ENCODE measurements around the gene FLNB.

FLNB gene

GRCh38 chr3:58105196-58105595 lies 97.0 kb downstream of the FLNB start:
- no peak for DNase-seq

GRCh38 chr3:58106061-58106460 lies 97.8 kb downstream of the FLNB start:
- DNase-seq: no peak

GRCh38 chr3:58106640-58107039 lies 98.4 kb downstream of the FLNB start:
- no peak for DNase-seq

DNA sequence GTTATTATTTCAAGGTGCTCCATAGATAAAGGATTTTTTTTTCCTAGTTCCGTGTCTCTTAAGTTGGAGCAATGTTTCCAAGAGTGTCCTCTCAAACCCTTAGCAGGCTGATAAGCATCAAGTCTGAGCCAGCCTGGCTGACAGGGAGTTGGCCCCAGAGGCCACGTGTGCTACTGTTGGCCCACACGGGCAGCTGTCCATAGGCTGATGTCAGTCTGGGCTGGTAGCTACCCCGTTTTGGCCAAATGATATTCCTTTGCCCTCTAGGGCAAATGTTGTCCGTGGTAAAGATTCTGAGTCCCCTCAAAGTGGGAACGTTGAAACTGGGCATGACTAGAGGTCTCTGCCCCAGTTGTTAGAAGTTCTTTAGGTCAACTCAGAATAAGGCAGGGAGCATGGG lies 99.4 kb downstream of the FLNB start:
- DNase-seq: no peak

DNA sequence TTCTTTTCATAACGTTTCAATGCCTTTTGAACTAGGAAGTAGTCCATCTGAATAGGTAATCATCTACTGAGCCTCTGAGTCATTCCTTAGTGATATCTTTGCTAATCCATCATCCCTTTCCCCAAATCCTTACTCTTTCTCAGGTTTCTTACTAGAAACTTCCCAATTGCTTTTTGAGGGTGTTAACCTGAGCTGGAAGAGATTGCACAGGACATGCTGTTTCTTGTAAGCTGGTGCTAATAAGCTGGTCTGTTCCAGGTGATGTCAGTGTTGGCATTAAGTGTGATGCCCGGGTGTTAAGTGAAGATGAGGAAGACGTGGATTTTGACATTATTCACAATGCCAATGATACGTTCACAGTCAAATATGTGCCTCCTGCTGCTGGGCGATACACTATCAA lies 101.5 kb downstream of the FLNB start:
- DNase-seq: no peak

GRCh38 chr3:58111513-58112184 lies 103.4 kb downstream of the FLNB start:
- no peak for DNase-seq

DNA sequence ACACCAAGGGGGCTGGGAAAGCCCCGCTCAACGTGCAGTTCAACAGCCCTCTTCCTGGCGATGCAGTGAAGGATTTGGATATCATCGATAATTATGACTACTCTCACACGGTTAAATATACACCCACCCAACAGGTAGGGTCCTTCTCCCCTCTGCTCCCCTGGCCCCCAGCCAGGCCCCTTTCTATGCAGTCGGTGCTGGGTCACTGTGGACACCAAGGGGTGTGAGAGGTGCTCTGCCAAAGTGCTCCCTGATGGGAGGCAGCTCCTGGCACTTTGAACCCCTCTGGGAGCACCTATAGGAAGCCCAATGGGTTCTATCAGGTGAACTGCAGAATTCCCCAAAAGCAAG lies 103.9 kb downstream of the FLNB start:
- no peak for DNase-seq

DNA sequence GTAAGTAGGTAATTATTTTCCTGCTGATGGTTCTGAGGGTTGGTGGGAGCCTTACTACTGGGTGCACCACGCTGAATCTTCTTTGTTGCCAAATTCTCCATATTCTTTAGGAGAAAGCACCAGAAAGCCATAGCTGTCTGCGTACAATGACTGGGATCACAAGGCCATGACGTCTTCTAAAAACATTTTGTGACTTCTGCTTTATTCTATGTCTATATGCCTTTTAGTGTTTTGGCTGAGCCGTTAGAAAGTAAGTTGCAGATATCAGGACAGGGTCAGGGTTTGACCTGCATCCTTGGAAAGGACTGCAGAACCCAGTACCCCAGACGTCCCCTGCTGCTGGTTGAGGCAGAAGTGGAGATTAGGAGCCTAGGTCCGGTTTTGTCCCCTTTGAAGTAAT lies 107.0 kb downstream of the FLNB start:
- DNase-seq: no peak

- DNase-seq: no peak
Observed at GRCh38 chr3:58116161-58116955, 108.1 kb downstream of the FLNB start.

DNA sequence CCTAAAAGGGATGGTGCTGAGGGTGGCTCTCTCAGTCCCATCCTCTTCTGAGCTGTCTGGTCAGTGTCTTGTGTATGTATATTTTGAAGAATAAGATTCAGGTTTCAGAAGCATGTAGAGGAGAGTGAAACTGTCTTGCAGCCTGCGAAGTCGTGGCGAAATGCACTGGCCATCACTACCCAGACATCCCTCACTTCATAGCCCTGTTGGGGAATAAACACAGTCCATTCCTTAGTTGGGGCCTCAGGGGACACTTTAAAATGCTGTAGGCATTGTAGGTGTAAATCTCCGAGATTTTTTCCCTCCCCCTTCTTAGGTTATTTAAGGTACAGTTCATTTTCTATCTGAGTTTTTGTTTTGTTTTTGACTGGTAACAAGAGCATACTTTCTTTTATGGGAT lies 108.8 kb downstream of the FLNB start:
- no peak for DNase-seq

DNA sequence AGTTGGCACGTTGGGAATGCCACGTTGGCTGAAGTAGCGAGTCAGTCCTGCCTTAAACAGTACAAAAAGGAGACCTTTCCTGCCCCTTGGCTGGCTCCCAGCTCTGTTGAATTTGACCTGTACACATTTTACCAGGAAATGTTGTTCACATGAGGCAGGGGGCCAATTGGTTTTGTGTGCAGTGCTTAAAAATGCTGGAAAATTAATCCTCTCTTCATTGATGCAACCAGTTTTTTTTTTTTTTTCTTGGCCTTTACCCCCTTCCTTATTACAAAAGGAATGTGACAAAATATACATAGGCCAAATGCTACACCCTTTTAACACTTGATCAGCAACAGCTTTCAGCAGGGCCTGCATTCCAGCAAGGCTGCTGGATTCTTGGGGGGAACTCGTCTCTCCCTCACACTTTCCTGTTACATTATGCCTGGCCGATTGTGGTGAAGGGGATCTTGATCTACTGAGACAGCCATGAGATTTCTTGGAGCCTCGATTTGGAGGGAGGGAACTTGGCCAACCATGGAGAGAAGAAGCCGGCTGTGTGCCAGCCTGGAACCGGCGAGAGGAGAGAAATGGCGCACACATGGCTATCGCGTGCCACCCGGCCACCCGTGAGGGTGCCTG lies 109.4 kb downstream of the FLNB start:
- peak in 6 of 56 donors; percentile 3 to 19 (median 5) for DNase-seq

GRCh38 chr3:58119186-58119585 lies 111.0 kb downstream of the FLNB start:
- DNase-seq: no peak

- peak in 1 of 56 donors; percentile 7 for DNase-seq
Observed at GRCh38 chr3:58120075-58120812, 112.0 kb downstream of the FLNB start.

DNA sequence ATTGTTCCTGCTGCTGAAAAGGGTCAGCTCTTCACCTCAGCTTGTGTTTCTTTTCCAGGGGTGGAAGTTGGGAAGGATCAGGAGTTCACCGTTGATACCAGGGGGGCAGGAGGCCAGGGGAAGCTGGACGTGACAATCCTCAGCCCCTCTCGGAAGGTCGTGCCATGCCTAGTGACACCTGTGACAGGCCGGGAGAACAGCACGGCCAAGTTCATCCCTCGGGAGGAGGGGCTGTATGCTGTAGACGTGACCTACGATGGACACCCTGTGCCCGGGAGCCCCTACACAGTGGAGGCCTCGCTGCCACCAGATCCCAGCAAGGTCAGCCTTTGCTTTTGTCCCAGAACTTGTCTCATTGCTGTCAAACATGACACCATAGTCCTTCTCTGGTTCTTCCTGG lies 113.0 kb downstream of the FLNB start:
- no peak for DNase-seq

DNA sequence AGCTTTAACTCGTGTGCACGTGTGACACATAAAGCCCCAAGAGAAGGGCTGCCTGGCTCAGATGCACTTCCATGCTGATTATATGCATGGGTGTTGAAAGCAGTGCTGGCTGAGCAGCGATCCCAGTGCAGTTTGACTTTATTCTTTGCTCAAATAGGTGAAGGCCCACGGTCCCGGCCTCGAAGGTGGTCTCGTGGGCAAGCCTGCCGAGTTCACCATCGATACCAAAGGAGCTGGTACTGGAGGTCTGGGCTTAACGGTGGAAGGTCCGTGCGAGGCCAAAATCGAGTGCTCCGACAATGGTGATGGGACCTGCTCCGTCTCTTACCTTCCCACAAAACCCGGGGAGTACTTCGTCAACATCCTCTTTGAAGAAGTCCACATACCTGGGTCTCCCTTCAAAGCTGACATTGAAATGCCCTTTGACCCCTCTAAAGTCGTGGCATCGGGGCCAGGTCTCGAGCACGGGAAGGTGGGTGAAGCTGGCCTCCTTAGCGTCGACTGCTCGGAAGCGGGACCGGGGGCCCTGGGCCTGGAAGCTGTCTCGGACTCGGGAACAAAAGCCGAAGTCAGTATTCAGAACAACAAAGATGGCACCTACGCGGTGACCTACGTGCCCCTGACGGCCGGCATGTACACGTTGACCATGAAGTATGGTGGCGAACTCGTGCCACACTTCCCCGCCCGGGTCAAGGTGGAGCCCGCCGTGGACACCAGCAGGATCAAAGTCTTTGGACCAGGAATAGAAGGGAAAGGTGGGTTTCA lies 114.9 kb downstream of the FLNB start:
- no peak for DNase-seq

DNA sequence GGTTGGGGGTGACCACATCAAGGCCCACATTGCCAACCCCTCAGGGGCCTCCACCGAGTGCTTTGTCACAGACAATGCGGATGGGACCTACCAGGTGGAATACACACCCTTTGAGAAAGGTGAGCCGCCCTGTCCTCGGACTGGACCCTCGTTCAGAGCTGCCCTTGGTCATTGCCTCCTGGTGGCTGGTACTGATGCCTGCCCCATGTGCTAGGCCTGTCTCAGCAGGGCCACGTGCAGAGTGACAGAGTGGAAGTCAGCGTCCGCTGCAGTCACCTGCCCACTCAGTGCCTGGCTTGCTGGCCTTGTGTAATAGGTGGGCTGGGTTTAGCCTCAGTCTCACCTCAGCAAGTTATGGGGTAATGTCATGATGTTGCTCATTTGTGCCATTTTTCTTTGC lies 116.2 kb downstream of the FLNB start:
- DNase-seq: no peak

- DNase-seq: no peak
Observed at GRCh38 chr3:58129041-58129770, 121.0 kb downstream of the FLNB start.

- no peak for DNase-seq
Observed at GRCh38 chr3:58130591-58130990, 122.4 kb downstream of the FLNB start.

DNA sequence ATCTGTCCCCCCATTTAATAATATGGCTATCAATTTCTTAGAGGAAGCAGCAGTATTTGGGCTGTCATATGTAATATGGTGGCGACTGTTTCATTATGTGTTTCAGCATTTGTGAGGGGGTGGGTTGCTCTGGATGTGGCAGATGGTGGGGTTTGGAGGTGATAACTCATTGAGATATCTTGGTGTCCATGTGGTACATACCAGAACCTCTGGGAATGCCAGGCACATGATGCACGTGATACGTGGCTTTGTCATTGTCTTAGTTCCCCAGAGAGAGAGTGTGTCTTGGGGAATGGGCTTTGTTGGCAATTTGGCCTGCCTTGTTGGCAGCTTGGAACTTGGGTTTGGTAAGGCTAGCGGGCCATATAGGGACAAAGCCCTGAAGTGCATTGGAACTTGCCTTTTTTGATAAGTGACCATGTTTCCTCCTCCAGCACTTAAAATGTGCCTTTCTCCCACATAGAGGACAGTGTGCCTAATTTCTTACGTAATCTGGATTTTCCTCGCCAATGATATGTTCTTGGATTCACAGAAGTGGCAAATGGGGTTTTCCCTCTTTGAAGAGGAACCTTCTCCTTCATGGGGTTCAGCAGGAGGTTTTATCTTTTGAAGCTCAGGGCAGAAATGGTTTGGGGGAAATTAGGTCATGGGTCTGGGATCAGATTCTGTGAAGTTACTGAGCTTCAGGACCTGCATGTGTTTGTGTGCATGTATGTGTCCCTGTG lies 123.0 kb downstream of the FLNB start:
- no peak for DNase-seq

DNA sequence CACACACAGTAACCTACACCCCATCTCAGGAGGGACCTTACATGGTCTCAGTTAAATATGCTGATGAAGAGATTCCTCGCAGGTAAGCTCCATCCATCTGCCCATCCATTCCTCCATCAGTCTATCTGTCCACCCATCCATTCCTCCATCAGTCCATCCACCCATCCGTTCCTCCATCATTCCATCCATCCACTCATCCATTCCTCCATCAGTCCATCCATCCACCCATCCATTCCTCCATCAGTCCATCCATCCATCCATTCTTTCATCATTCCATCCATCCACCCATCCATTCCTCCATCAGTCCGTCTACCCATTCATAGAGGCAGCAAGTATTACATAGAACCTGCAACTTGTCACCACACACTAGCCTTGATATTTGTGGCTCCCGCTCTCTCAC lies 124.6 kb downstream of the FLNB start:
- no peak for DNase-seq
